Ectodermal cell (in vitro differentiated cells): ENCODE data around the gene NR2C2.

Source experiments
- H3K27ac ChIP-seq: 2 replicates; pipeline ENCODE4 v1.7.0; 2013; ENCODE audit warnings: mild to moderate bottlenecking, low read depth, low read length; ENCODE audit not compliant: insufficient read depth, poor library complexity, severe bottlenecking
- H3K27me3 ChIP-seq: 2 replicates; pipeline ENCODE4 v1.7.0; 2013; ENCODE audit warnings: mild to moderate bottlenecking, low read length; ENCODE audit not compliant: insufficient read depth, control insufficient read depth, poor library complexity, severe bottlenecking
- H3K36me3 ChIP-seq: one replicate; pipeline ENCODE4 v1.7.0; 2013; ENCODE audit warnings: low read length; ENCODE audit not compliant: control insufficient read depth, insufficient read depth
- H3K4me1 ChIP-seq: one replicate; pipeline ENCODE4 v1.7.0; 2013; ENCODE audit warnings: low read length; ENCODE audit not compliant: control insufficient read depth, insufficient read depth
- H3K4me3 ChIP-seq: 2 replicates; pipeline ENCODE4 v1.7.0; 2013; ENCODE audit warnings: low read depth, low read length, control low read depth; ENCODE audit not compliant: insufficient read depth
- H3K9me3 ChIP-seq: 2 replicates; pipeline ENCODE4 v1.7.0; 2013; ENCODE audit warnings: mild to moderate bottlenecking, low read length, moderate library complexity; ENCODE audit not compliant: control insufficient read depth
- WGBS, 2 experiments: methylation state at CpG; one replicate each; pipeline ENCODE4 v1.1.7; 2013; ENCODE audit warnings: missing lambda C conversion rate in 2 of 2; 5-methylcytosine and 5-hydroxymethylcytosine counted together

NR2C2 gene

GRCh38 chr3:15042936-15043335 lies 95.6 kb downstream of the NR2C2 start:
- 99 to 100% methylated on average over 2 to 3 of the region's 3 CpGs for WGBS, 2 experiments
- Histone ChIP-seq H3K4me1 (no peaks in the 10 kb centered on the region), H3K4me3 (no peak overlapping the region), H3K27ac (no peak overlapping the region), H3K9me3 (no peaks in the 10 kb centered on the region), H3K27me3 (no peaks in the 10 kb centered on the region), H3K36me3 (peaks cover 50% of the 10 kb centered on the region)

GRCh38 chr3:15043408-15044171 lies 96.2 kb downstream of the NR2C2 start:
- Histone ChIP-seq H3K9me3 (no peaks in the 10 kb centered on the region), H3K4me1 (no peaks in the 10 kb centered on the region), H3K27me3 (no peaks in the 10 kb centered on the region), H3K4me3 (no peak overlapping the region), H3K36me3 (peaks cover 43% of the 10 kb centered on the region), H3K27ac (no peak overlapping the region)
- WGBS, 2 experiments = 94 to 96% methylated on average over 11 of the region's 11 CpGs

- H3K27me3 ChIP-seq = no peaks in the 10 kb centered on the region
- peaks cover 42% of the 10 kb centered on the region for H3K36me3 ChIP-seq
- no peak overlapping the region for H3K4me3 ChIP-seq
- no peak overlapping the region for H3K27ac ChIP-seq
- WGBS, 2 experiments = 94 to 96% methylated on average over 7 of the region's 7 CpGs
- no peaks in the 10 kb centered on the region for H3K4me1 ChIP-seq
- no peaks in the 10 kb centered on the region for H3K9me3 ChIP-seq
Observed at GRCh38 chr3:15044326-15044725, 96.9 kb downstream of the NR2C2 start.

- H3K27ac ChIP-seq = no peak overlapping the region
- H3K4me1 ChIP-seq = no peaks in the 10 kb centered on the region
- H3K27me3 ChIP-seq = no peaks in the 10 kb centered on the region
- no peak overlapping the region for H3K4me3 ChIP-seq
- 90 to 94% methylated on average over 1 of the region's 1 CpG for WGBS, 2 experiments
- peaks cover 48% of the 10 kb centered on the region for H3K36me3 ChIP-seq
- no peaks in the 10 kb centered on the region for H3K9me3 ChIP-seq
Observed at GRCh38 chr3:15045667-15046066, 98.3 kb downstream of the NR2C2 start.

- Histone ChIP-seq H3K4me3 (no peak overlapping the region), H3K27me3 (no peaks in the 10 kb centered on the region), H3K27ac (no peak overlapping the region), H3K9me3 (no peaks in the 10 kb centered on the region), H3K4me1 (peaks cover 9% of the 10 kb centered on the region), H3K36me3 (peaks cover 31% of the 10 kb centered on the region)
- WGBS, 2 experiments = 96% methylated on average over 2 of the region's 2 CpGs
Observed at GRCh38 chr3:15049584-15049983, 102.2 kb downstream of the NR2C2 start.

- H3K27me3 ChIP-seq = no peaks in the 10 kb centered on the region
- peaks cover 27% of the 10 kb centered on the region for H3K36me3 ChIP-seq
- H3K4me3 ChIP-seq = no peak overlapping the region
- H3K4me1 ChIP-seq = peaks cover 9% of the 10 kb centered on the region
- H3K27ac ChIP-seq = no peak overlapping the region
- H3K9me3 ChIP-seq = no peaks in the 10 kb centered on the region
- 93 to 95% methylated on average over 3 of the region's 3 CpGs for WGBS, 2 experiments
Observed at GRCh38 chr3:15050405-15051092, 103.2 kb downstream of the NR2C2 start.

- 72 to 73% methylated on average over 1 of the region's 1 CpG for WGBS, 2 experiments
- Histone ChIP-seq H3K4me1 (peaks cover 9% of the 10 kb centered on the region), H3K27ac (no peak overlapping the region), H3K9me3 (no peaks in the 10 kb centered on the region), H3K4me3 (no peak overlapping the region), H3K36me3 (peaks cover 25% of the 10 kb centered on the region), H3K27me3 (no peaks in the 10 kb centered on the region)
Observed at GRCh38 chr3:15051531-15051930, 104.1 kb downstream of the NR2C2 start.

GRCh38 chr3:15052335-15053242 lies 105.2 kb downstream of the NR2C2 start:
- no peak overlapping the region for H3K4me3 ChIP-seq
- peaks cover 24% of the 10 kb centered on the region for H3K36me3 ChIP-seq
- H3K9me3 ChIP-seq = no peaks in the 10 kb centered on the region
- WGBS, 2 experiments = 75 to 80% methylated on average over 14 of the region's 14 CpGs
- no peaks in the 10 kb centered on the region for H3K27me3 ChIP-seq
- H3K4me1 ChIP-seq = peaks cover 9% of the 10 kb centered on the region
- peak overlapping the region; percentile 36 for H3K27ac ChIP-seq

GRCh38 chr3:15053541-15053940 lies 106.2 kb downstream of the NR2C2 start:
- 94 to 98% methylated on average over 4 of the region's 4 CpGs for WGBS, 2 experiments
- Histone ChIP-seq H3K4me1 (peaks cover 9% of the 10 kb centered on the region), H3K4me3 (no peak overlapping the region), H3K27me3 (no peaks in the 10 kb centered on the region), H3K9me3 (no peaks in the 10 kb centered on the region), H3K36me3 (peaks cover 28% of the 10 kb centered on the region), H3K27ac (no peak overlapping the region)
